Daoy (cell line): ENCODE measurements around the gene ASGR2. TPM values are rescaled to one million over a fixed set of nuclear protein-coding genes. Genes with fewer than 3 reads are reported as not detected.

Experiments used
- DNase-seq: peaks from one replicate; pipeline ENCODE4 v3.0.0-alpha.2; 2015; ENCODE audit warnings: low read depth
- total RNA-seq: library from RNA; depleted of rRNA; stranded (reverse); fragments of >200 nt; shearing (Covaris generic); gene quantifications from 2 replicates; pipeline ENCODE4 v1.2.3, GENCODE V29; 2014; rRNA removed

The ASGR2 gene
- total RNA-seq, 1 experiment from 2014 or later, result not detected

DNA sequence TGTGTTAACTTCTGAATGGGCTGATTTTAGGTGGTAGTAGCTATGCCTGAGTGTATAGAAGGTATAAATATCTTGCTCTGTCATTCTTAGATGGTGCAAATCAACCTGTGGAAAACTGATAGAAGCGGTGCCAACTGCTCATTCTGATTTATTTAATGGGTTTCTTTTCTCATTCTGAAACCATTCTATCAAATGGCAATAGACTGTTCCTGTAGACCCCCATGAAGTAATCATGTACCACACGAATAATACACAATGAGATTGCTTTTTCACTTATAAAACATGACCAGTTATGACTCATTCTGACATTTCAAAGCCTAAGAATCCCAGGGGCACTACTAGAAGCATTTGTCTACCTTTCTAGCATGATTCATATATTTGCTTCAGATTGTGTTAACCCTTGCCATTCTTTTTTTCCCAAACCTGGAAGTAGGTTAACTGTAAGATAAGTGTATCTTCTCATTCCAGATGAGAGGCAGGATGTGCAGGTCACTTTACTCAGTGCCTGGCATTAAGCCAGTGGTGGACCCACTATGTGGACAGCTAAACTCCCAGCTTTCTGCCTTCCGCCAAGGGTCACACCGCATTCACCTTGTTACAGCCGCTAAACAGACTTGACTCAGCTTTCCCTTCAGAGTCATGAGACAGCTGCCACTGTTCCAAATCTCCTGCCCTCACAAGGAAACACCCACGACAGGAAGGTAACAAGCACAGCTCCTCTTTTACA is 54.3 kb downstream of the ASGR2 start:
- peak; percentile 94 for DNase-seq

DNA sequence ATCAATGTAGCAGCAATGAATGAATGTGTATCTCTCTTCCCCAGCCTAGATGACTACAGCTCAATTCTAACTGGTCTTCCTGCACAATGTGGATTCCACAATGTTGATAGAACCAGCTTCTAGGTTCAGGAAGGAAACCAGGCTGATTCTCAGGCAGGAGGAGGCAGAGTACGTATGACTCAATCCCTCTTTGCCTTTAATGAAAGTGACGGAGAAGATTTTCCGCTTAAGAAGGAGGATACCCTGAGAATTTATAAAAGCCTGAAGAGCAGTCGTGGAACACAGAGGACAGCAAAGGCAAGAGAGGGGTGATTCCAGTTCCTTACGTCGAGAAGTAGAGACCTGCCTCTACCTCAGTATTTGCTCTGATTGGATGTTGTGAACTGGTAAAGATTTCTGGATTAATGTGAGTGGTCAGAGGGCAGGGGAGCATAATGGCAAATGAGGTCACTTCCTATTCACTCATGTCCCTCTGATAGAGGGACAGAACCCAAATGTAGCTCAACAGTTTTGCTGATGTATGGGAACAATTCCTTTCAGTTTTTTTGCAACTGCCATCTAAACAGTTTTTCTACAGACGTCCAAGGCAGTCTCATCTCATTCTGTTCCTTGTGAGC is 55.7 kb downstream of the ASGR2 start:
- DNase-seq, result no peak

GRCh38 chr17:7056386-7056785 is 58.2 kb downstream of the ASGR2 start:
- DNase-seq, result peak; percentile 62

Other genes starting within 250 kb of the ASGR2 start
- not detected in 2 replicates for gene ALOX12, start 118.8 kb downstream of the ASGR2 start, total RNA-seq
- gene RNASEK, start 102.2 kb downstream of the ASGR2 start, total RNA-seq, result 72.7 and 82.3 TPM in 2 replicates
- gene BCL6B, start 91.8 kb downstream of the ASGR2 start, total RNA-seq, result not detected in 2 replicates
- 0.34 TPM in 1 of 2 replicates, not detected in the other for gene SLC16A13, start 78.8 kb downstream of the ASGR2 start, total RNA-seq
- gene SLC16A11, start 70.7 kb downstream of the ASGR2 start, total RNA-seq, result not detected in 2 replicates
- gene CLEC10A, start 34.6 kb downstream of the ASGR2 start, total RNA-seq, result not detected in 2 replicates
- gene ASGR1, start 64.5 kb upstream of the ASGR2 start, total RNA-seq, result 0.29 and 1.2 TPM in 2 replicates
- 3.1 and 4.4 TPM in 2 replicates for gene DLG4, start 105.0 kb upstream of the ASGR2 start, total RNA-seq
- 306 and 420 TPM in 2 replicates for gene ACADVL, start 105.1 kb upstream of the ASGR2 start, total RNA-seq
- 22.2 and 42.7 TPM in 2 replicates for gene DVL2, start 119.7 kb upstream of the ASGR2 start, total RNA-seq
- gene PHF23, start 124.6 kb upstream of the ASGR2 start, total RNA-seq, result 44.5 and 54.8 TPM in 2 replicates
- 108 and 113 TPM in 2 replicates for gene GABARAP, start 127.6 kb upstream of the ASGR2 start, total RNA-seq
- 25.5 and 27.6 TPM in 2 replicates for gene CTDNEP1, start 136.9 kb upstream of the ASGR2 start, total RNA-seq
- 34.9 and 50.3 TPM in 2 replicates for gene ELP5, start 137.4 kb upstream of the ASGR2 start, total RNA-seq
- gene CLDN7, start 147.7 kb upstream of the ASGR2 start, total RNA-seq, result not detected in 2 replicates
- 0.06 TPM in 1 of 2 replicates, not detected in the other for gene SLC2A4, start 166.9 kb upstream of the ASGR2 start, total RNA-seq
- 0.15 and 2.4 TPM in 2 replicates for gene YBX2, start 179.8 kb upstream of the ASGR2 start, total RNA-seq
- gene EIF5A, start 192.8 kb upstream of the ASGR2 start, total RNA-seq, result 861 and 1,090 TPM in 2 replicates
- 84.3 and 91.6 TPM in 2 replicates for gene GPS2, start 200.5 kb upstream of the ASGR2 start, total RNA-seq
- gene NEURL4, start 214.5 kb upstream of the ASGR2 start, total RNA-seq, result 15.3 and 17.0 TPM in 2 replicates
- 2.7 TPM in 1 of 2 replicates, not detected in the other for gene ACAP1, start 221.7 kb upstream of the ASGR2 start, total RNA-seq
- gene KCTD11, start 237.3 kb upstream of the ASGR2 start, total RNA-seq, result 2.1 and 3.7 TPM in 2 replicates
- gene TMEM95, start 240.3 kb upstream of the ASGR2 start, total RNA-seq, result not detected in 2 replicates